ENCODE data around the gene NPY4R2.
"Not testable (repeated sequence)": the region's sequence is repeated elsewhere in the genome, so short reads cannot be mapped to it uniquely, and the experiment has no call there.

Gene NPY4R2

DNA sequence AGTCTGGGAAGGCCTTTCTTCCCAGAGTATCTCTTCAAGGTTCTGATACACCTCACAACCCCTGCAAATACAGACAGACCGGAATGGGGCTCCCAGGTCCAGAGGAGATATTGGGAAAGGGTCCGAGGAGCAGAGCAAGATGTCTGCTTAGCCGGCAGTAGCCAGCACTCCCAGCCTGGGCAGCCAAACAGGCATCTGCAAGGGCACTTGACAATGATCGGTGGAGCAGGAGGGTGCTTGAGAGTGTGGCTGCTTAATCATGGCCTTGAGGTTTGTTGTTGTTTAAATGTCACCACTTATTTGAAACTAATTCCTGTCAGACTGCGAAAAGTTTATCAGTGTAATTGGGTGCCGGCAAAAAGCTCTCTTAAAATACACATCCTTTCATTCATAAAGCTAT is 15.0 kb downstream of the NPY4R2 start:
- DNase-seq, result not testable (repeated sequence)

DNA sequence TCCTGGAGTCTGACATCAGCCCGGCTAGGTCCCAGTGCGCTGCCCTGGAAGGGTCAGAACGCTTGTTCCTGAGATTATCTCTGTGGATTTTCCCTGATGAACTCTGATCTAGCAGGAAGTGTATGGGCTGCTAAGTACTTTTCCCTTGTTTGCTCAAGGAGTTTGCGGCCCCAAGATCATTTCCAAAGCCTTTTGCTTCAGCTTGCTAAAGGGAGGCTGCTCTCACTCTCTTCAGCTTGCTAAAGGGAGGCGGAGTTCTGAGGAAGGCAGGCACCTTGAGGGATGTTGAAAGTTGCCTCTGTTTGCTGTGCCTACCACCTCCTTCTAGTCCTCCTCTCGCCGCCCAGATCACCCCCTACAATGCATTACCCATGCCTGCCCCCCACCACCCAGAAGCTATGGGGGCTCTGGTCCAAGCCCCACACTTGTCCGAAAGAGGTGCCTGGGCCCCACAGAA is 18.3 kb downstream of the NPY4R2 start:
- not testable (repeated sequence) for DNase-seq

DNA sequence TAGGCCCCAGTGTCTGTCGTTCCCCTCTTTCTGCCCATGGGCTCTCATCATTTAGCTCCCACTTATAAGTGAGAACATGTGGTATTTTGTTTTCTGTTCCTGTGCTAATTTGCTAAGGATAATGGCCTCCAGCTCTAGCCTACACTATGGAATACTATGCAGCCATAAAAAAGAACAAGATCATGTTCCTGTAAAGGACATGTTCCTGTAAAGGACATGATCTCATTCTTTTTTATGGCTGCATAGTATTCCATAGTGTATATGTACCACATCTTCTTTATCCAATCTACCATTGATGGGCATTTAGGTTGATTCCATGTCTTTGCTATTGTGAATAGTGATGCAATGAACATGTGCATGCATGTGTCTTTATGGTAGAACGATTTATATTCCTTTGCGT is 19.2 kb downstream of the NPY4R2 start:
- not testable (repeated sequence) for DNase-seq

DNA sequence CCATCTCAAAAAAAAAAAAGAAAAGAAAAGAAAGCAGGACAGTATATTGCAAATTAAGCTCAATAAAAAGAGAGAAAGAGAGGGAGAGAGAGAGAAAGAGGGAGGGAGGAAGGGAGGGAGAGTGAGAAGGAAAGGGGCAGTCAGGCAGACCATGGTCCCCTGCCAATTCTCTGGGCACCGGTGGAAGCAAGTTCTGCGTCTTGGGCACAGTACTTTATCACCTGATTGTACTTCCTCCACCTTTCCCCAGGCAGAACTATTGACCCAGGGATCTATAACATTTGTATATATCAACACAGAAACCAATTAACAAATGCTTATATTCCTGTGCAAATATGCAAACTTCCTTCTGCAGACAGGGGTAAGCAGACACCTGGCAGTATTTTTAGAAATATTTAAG is 22.4 kb downstream of the NPY4R2 start:
- not testable (repeated sequence) for DNase-seq

DNA sequence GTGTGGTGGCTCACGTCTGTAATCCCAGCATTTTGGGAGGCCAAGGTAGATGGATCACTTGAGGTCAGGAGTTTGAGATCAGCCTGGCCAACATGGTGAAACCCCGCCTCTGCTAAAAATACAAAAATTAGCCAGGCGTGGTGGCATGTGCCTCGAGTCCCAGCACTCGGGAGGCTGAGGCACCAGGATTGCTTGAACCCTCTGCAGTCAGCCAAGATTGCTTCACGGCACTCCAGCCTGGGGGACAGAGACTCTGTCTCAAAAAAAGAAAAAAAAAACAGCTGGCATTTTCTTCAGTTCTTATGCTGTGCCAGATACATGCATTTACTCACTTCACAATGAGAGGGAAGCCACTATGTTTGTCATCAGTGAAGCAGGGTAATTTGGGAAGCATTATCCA is 22.9 kb downstream of the NPY4R2 start:
- DNase-seq, result not testable (repeated sequence)

DNA sequence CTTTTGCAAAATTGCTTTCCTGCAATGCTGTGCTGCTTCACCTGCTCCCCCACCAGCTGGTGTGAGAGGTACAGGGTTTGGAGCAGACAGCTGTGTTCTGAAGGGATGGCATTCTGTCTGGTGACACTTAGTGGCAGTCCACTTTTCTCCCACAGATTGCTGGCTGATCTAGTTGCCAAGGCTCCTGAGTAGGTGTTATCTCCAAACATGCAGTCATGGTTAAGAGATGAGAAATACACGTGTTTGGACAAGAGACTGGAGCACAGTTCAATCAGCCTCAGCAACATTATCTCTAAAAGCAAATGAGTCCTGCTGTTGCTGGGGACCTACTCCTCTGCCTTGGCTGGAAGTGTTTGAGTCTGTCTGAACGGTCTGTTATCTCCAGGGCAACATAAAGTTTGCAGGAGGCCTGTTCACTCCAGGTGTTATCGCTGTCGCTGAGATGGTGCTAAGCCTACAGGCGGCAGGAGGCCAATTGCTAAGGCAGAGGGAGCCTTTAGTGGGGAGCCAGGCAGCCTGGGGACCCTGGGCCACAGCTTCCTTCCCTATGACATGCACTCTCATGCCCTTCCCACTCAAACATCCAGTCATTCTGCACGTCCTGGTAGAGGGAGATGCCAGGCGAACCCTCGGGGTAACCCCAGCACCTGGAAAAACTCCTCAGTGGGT is 24.0 kb downstream of the NPY4R2 start:
- DNase-seq, result not testable (repeated sequence)

DNA sequence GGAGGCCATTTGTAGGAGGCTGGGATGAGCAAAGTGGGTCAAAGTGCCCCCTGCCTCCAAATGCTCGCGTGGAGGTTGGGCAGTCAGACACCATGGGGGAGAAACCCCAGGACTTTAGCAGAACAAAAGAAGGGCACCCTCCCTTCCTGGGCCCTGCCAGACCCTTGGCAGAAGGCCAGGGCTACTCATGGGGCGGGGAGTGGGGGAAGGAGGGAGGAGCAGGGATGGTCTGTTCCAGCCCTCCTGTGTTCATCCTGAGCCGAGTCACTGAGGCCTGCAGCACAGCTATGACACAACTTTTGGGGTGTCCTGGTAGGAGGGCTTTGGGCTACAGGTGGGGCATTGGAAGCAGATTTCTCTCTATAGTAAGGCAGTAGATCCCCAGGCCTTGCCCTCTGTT is 24.9 kb downstream of the NPY4R2 start:
- not testable (repeated sequence) for DNase-seq

DNA sequence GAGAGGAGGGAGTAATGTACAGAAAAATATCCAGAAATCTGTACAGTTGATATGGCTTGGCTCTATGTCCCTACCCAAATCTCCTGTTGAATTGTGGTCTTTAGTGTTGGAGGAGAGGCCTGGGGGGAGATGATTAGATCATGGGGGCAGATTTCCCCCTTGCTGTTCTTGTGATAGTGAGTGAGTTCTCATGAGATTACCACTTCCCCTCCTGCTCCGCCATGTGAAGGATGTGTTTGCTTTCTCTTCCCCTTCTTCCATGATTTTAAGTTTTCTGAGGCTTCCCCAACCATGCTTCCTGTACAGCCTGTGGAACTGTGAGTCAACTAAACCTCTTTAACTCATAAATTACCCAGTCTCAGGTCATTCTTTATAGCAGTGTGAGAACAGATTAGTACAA is 29.0 kb downstream of the NPY4R2 start:
- DNase-seq, result not testable (repeated sequence)

DNA sequence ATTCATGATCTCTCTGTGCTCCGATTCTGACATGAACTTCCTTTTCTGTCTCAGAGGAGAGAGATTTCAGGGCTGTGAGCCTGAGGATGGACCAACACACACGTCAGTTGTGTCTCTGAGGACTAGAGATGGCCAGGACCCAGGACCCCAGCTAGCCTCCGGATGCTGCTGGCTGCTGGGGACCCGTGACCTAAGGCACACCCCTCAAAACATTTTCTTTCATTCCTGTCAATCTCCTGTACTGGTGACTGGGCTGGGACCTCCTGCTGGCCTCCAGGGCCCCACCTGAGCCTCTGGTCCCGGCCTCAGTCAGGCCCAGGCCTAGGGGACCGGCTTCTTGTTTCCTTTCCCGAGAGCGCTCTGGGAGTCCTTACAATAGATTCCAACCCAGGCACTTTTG is 38.7 kb downstream of the NPY4R2 start:
- DNase-seq, result not testable (repeated sequence)

DNA sequence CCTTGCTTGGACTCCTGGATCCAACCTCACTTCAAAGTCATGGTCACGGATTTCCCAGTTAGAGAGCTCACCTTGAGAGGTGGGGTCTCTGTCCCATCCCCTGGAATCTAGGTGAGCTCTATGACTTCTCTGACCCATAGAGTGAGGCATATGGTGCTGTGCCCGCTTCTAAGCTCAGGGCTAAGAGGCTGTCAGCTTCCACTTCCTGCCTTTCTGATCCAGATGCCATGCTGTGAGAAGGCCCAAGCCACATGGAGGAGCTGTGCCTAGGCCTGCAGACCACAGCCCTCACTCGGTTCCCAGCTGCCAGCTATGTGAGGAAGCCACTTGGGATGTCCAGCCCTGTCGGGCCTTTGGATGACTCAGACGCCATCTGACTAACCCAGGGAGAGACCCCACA is 41.2 kb downstream of the NPY4R2 start:
- DNase-seq, result not testable (repeated sequence)

DNA sequence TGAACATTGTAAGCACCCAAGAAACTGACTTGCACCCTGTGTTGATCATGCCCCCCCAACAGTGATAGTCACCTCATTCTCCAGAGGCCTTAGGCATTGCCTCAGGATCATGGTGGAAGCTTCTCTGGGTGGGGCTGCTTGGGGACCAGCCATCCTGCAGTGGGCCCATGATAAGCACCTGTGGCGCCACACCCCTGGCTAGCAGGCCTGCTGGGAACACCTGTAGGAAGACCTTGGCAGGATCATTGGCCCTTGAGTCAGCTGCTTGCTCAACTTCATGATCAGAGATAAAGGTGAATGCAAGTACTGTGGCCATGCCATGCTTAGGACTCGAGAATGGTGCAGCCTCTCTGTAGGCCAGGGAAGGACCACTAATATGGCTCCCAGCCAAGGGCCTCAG is 42.2 kb downstream of the NPY4R2 start:
- DNase-seq, result not testable (repeated sequence)

DNA sequence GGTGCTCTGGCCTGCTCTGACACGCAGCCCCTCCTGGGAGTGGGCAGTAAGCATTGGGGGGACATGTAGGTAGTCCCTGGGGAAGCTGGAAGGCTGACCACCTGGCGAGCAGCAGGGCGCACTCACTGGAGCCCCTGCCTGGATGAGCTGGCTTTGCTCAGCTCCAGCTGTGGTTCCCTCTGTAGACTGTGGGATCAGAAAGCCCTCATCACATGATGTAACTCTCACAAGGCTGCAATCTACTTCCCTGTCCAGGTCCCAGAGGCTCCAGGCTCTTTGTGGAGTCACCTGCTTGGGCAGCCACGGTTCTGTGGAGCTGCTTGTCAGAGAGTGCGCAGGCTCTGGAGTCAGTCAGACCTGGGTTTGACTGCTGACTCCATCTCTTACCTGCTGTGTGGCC is 44.3 kb downstream of the NPY4R2 start:
- not testable (repeated sequence) for DNase-seq

DNA sequence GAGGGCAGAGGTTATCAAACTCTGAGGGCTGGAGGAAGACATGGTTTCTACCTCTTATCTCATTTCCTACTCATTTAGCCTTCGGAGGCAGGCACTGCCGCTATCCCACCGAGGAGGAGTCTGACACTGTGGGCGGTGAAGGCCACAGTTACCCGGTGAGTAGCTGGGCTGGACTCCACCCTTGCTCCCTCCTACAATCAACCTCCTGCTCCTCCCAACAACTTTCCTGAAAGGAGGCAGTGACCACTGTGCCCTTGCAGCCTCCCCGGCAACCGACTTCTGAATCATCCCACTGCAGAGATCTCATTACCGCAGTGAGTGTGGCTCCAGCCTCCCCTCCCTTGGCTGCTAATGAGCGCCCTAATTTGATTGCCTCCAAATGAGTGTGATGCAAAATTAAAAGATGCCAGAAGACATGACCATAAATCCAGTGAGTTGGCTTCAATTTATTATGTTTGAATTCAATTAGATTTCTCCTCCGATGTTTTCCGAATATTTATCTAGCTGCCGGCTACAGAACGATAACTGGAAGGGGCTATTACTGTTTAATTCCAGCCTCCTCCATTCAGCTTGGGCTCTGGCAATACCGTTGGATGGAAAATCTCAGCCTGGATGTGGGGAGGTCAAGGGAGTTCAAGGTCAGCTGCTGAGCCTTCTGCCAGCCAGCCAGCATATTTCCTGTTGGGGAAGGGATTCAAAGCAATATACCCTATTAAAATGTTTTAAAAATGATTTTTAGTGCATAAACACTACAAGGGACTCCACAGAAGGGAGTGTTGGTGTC is 46.0 kb downstream of the NPY4R2 start:
- DNase-seq, result not testable (repeated sequence)

DNA sequence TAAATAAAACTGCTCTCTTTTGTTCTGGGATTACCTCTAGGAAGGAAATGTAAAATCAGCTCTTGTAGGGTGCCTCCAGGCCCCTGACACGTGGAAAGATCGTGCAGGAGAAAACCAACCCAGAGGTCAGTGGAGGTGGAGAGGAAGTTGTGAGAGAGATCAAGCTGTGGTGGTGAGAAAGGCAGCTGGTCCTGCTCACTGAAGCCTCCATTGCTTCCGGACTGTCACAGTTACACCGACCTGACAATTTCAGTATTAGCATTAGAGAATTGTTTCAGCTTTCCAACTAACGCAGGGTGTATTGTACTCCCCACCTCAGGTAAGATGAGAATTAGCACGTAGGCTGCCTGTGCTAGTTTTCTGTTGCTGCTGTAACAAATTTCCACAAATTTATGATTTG is 50.5 kb downstream of the NPY4R2 start:
- not testable (repeated sequence) for DNase-seq

DNA sequence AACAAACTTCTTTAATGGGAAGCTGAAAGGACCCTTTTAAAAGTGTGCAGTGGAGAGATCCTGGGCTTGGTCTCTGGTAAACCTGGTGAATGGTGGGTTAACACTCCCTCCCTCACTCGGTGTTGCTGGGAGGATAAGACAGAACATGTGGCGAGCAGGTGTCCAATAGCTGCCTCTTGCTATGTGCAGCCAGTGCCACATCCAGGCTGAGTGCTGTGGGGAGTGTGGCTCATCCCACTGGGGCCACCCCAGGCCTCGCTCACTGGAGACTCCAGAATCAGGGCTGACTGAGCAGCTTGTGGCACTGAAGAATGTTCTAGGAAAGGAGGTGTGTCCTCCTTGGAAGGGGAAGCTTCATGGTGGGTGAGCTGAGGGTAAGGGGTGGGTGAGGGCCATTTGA is 51.6 kb downstream of the NPY4R2 start:
- DNase-seq, result not testable (repeated sequence)

DNA sequence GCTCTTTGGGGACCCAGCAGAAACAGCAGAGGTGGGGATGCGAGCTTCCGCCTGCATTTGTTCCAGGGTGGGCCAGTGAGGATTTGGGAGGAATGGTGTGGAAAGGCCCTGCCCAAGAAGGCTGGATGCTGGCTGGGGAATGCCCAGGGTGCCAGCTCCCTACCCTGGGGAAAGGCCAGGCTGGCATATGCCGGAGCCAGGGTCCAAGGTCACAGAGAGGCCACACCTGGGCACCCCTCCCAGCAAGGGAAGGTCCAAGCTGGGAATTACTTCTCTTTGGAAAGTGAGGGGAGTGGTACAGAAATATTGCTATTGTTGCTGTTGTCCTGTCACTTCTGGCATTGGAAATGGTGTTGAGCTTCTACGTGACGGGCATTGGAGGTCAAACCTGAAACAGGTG is 53.1 kb downstream of the NPY4R2 start:
- not testable (repeated sequence) for DNase-seq

DNA sequence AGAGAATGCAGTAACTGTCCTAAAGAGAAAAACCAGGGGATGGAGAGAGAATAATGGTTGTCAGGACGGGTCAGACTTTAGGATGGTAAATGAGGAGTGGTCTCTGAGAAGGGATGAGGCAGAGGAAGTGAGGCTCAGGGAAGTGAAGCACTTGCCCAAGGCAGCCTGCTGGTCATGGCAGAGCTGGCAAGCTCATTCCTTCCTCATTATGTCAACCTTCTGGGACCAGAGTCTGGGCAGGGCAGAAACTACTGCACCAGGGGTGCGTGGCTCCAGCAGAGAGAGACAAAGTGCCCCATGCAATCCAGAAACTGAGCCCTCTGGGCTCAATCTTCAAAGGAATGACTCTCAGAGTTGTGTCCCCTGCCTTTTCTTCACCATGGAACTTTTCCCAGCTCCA is 53.6 kb downstream of the NPY4R2 start:
- not testable (repeated sequence) for DNase-seq
